HG03571 (cell line): ENCODE measurements around the gene ACOXL.
"Not testable (repeated sequence)": the region's sequence is repeated elsewhere in the genome, so short reads cannot be mapped to it uniquely, and the experiment has no call there.

Experiments used
- ATAC-seq: cut with Tn5 transposase; IDR thresholded peaks from one replicate; pipeline ENCODE4 v1.9.1; 2021; ENCODE audit not compliant: unreplicated experiment

Gene ACOXL

DNA sequence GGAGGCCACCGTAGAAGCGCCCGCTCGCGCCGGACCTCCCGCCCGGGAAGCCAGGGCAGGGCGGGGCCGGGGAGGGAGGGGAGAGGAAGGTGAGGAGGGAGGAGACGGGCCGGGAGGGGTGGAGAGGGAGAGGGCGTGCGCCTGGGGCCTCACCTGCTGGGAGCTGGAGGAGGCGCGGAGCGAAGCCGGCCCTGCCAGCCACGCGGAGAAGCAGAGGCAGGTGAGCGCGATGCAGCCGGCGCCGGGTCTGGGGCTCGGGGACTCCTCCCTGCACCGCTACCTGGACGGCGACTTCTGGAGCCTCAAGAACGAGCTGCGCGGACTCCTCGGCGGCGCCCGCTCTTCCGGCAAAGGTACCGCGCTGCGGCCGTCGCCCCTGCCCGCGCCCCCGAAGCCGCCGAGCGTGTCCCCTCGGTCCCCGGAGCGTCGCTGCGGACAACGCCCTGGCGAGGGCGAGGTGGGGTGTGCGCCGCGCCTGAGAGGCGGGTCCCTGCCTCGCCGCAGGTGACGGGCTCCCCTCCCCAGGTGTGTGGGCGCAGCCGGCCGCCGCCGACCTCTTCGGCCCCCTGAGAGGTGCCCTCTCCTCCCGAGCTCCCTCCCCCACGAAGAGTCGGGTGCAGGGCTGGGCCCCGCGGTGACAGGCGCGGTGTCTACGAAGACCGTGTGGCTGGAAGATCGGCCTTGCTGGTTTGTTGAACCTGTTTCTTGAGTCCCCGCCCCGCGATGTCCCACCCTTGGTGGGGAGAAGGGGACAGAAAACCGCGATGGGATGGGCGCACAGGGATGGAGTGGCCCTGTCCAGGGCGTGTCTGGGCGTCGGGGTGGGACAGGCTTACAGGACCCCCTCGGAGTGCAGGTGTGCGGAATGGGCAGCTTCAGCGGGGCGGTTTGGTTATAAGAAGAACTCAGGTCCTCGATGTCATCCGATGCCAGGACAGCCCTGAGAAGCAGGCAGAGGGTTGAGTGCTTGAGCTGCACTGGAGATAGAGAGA, at the start of gene ACOXL:
Gene ACOXL (plus strand): TSS at position 152 of the 992 bp plus-strand sequence. CDS start 35,817 bp downstream, outside the sequence.
- ATAC-seq = no peak

DNA sequence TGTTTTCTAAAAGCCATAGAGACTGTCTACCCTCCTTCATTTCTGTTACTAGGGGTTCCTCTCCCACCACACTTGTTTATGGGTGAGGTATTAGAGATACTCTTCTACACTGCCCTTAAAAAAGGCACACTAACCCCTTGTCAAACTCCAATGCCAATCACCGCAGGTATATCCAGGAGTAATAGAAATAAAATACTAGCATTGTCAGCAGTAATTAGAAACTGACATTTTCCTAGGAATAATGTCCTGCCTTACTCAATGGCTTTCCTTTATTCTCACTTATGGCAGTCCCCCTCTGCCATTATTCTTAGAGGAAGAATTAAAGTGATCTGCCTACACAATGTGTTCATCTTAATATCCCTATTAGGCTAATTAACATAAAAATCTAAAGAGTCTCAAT, 49.5 kb upstream of the ACOXL start:
- no peak for ATAC-seq

DNA sequence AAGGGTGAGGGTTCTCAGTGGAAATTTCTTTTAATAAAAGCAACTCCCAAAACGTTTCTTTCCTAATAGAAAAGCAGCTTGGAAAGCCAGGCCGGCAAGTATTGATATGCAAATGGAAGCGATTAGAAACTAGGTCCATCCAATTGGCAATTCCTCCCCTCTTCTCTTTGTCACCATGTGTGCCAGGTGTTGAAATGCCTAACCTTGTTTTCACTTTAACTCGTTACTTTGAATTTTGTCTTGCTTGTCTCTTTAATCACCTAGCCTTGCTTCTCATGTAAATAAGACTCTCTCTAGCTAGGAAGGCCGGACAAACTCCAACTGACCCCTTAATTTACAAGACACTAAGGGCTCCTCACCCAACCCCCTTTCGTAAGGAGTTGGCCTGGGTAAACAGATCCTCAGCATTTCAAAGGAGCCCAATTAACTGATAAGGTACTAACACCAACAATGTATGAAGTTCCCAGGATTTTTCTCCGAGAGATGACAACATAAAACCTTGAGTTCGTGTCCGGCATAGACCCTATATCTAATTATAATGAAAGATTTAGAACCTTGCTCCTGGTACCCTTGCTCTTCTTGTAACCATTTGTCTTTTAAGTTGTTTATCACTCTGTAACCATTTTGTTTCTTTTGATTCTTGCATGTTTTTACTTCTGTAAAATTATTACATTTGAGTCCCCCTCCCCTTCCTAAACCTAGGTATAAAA, 44.4 kb upstream of the ACOXL start:
- not testable (repeated sequence) for ATAC-seq

DNA sequence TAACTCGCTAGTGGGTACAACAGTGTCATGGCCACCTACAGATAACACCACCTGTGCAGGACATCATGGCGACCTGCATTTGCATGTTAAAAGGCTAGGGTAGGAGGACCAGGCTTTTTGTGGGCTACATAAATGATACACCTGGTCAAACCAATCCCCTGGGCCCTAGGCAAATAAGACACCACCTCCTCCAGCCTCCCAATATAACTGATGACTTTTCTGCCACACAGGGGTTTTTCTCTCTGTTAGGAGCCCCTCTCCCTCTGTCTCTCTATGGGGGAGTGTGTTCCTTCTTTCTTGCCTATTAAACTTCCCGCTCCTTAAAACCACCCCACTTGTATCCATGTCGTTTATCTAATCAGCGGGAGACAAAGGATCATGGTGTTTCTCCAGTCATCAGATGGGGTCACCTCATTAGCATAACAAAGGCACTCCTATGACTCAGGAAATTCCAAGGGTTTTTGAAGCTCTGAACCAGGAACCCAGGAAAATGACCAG, 43.7 kb upstream of the ACOXL start:
- ATAC-seq = no peak

DNA sequence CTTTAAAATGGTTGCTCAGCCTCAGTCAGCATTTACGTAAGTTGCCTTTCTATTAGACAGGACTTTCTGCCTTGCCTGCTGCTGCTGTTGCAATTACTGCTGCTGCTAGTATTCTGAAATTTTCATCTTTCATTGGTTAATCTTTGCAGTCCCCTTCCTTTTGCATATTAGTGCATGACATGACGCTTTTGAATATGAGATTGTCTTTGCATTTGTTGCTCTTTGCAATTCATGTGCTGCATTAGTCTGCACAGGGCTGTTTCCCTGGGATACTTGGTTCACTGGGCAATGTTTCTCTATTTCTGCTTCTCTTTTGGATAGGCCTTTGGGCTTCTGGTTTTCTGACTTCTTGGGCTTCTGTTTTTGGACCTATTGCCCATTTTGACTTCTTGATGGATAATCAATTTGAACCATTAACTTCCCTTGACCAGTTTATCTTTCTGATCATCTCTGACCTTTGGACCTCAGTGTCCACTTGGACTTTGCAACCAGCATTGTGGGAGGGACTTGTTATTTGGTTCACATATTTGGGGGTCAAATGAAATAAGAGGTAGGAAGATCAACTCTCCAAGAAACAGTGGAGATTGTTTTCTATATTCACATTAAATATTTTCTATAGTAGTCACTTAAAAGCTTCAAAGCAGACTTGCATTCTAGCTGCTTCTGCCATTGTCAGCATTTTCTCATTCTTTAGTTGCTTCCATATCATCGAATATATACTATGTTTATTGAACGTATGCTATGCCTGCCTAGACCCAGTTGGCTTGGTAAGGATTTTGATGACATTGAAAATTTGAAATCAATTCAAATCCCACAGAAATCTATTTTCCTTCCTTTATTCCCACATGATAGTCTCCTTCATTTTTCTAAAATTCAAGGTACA, 42.0 kb upstream of the ACOXL start:
- ATAC-seq = no peak

DNA sequence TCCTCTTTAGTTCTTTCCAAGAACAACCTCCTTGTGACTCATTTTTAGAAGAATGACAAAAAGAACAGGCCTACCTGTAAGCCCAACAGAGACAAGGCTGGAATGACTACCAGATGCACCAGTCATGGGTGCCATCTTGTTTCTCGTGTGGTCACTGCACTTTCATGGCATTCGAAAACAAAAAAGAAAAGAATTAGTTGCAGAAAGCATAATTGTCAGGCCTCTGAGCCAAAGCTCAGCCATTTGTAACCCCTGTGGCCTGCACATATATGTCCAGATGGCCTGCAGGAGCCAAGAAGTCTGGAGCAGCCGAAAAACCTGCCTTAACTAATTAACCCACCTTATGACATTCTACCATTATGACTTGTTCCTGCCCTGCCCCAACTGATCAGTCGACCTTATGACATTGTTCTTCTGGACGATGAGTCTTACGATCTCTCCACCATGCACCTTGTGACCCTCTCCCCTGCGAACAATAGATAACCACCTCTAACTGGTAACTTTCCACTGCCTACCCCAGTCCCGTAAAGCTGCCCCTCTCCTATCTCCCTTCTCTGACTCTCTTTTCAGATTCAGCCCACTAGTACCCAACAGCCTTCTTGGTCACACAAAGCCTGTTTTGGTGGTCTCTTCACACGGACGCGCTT, 40.6 kb upstream of the ACOXL start:
- no peak for ATAC-seq

DNA sequence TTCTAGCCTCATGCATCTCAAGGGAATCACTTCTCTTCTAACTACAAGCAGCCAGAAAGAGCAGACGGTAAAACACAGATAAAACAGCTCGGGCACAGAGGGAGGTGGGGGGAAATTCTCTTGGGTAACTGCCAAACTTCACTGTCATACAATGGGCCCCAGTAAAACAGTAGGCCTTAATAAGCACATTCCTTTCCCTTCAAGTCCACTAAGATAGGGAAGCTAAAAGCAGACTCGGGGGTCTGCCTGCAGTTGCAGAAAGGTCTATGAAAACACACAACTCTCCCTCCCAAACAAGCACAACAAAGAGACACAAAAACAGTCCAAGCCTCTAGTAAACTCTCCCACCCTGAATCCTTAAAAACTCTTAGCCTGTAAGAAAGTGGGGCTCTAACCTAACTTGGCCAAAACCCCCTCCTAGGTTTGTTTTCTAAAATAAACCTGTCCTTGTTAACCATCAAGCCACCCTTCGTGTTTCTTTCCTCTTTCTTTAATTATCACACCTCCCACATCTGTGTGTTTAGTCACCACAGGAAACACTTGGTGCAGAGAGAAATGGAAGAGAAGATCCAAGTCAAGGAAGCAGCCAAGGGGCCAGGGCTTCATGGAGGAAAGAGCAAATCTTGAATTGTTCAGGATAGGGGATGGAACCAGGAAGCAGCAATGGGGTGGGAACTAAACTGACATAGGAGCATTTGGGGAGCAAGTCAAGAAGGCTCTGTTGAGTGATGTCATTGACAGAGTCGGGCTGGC, 37.1 kb upstream of the ACOXL start:
- not testable (repeated sequence) for ATAC-seq

DNA sequence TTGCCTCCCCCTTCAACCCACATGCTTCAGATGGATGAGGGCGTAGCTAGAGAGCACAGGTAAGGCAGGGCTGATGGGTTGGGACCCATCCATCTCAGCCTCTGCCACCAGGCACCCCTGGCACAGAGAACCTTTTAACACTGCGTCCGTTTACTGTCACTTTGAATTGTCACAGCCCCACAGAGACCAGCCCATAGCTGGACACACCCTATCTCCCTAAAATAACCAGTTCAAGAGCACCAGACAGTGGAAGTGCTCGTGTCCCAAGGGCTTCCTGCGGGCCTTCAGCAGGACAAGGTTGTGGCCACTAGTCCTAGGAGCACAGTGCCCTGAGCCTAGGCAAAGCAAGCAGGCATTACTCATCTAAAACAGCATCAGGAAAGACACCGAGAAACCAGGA, 34.1 kb upstream of the ACOXL start:
- not testable (repeated sequence) for ATAC-seq

DNA sequence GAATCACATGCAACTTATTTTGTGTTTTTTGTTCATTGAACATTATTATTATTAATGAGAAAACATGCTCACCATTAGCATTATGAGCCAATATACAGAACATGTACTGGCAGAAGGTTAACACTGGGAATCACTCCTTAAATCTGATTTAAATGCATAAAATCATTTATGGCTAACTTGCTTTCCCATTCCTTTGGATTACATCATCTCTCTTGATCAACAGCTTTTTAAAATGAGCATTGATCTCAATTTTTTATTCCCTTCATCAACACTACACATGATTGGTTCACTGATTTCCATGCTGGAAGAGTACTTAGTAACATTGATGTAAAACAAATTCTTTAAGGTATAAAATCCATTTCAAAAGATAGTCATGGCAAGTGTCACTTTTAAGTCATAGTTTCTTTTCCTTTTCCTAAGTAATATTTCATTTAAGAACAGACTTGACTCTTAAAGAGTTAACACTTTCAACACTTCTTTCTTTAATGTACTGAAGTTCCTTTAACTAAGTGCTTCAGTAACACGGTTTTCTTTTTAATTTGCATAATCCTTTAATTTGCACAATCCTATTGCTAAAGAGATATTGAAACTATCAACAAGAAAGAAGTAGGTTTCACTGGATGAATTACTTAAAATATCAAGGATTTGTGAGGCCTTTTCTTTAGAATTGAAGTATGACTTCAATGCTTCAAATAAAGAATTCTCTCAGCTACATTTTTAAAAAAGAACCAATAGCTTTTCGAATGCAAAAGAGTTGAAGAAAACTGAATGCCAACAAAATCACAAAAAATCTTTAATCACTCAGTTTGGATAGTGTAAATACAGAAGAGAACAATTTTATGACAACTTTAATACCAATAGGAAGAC, 29.6 kb upstream of the ACOXL start:
- ATAC-seq = no peak

DNA sequence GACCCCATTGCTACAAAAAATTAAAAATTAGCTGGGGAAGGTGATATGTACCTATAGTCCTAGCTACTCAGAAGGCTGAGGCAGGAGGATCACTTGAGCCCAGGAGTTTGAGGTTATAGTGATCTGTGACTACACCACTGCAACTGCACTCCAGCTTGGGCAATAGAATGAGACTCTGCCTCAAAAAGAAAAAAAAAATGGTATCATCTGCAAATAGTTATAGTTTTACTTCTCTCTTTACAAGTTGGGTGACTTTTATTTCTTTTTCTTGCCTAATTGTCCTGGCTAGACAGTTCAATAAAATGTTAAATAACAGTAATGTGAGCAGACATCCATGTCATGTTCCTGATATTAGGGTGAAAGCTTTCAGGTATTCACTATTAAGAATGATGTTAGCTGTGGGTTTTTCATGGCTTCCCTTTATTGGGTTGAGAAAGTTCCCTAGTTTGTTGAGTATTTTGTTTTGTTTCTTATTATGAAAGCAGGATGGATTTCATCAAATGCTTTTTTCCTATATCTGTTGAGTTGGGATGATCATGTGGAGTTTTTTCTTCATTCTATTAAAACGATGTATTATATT, 24.9 kb upstream of the ACOXL start:
- no peak for ATAC-seq

DNA sequence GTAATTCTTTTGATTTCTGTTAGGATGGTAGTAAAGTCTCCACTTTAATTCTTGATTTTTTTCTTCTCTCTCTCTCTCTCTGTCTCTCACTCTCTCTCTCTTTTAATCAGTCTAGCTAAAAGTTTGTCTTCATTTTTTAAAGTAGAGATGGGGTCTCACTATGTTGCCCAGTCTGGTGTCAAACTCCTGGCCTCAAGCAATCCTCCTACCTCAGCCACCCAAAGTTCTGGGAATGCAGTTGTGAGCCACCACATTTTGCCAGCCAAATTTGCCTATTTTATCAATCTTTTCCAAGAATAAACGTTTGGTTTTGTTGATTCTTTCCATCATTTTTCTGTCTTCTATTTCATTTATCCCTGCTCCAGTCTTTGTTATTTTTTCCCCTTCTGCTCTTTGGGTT, 23.9 kb upstream of the ACOXL start:
- no peak for ATAC-seq

DNA sequence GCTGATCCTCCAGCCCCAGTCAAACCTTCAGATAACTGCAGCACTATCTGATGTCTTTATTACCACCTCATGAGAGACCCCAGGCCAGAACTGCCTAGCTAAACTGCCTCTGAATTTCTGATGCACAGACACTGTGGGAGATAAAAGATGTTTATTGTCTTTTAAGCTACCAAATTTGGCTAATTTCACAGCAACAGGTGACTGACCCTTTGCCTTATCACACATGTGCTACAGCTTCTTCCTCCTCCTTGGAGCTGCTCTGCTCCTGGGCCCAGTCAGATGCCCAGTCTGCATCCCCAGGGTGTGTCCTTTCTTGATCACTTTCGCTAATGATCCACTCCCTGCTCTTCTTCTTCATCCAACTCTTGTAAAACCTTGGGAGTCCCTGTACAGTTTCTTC, 19.6 kb upstream of the ACOXL start:
- no peak for ATAC-seq

DNA sequence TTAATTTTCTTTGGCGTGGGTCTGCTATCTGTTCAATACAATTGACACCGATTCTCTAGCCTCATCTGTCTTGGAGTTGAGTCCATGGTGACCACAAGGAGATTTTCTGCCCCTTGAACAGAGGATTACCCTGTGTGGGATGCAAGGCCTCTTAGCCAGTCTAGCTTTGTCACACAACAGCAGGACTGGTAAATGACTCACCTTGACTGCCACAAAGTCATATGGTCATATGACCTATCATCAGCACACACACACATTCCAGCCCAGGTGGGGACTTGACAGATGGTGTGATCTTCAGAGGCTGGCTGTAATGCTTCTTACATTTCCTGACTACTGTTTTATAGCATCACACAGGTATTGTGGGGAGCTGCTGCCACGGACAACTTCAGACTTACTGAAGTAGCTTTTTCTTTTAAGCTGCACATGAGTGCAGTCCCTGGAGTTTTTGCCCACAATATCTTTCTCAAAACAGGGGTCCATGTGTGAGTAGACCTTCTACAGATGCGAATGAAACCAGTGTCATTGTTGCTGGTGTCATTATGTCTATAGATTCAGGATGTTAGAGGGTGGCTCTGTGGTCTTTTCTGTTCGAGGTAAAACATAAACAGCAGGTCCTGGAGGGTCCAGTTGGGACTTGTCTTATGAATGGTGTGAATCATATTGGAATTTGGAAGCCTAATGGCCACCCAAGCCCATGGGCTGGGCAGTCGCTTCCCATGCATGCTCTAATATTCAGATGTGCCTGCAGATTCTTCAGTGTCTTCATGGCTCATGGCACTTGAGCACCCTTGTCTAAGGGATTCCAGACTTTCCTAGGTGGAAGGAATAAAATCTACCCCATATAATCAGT, 18.6 kb upstream of the ACOXL start:
- no peak for ATAC-seq

DNA sequence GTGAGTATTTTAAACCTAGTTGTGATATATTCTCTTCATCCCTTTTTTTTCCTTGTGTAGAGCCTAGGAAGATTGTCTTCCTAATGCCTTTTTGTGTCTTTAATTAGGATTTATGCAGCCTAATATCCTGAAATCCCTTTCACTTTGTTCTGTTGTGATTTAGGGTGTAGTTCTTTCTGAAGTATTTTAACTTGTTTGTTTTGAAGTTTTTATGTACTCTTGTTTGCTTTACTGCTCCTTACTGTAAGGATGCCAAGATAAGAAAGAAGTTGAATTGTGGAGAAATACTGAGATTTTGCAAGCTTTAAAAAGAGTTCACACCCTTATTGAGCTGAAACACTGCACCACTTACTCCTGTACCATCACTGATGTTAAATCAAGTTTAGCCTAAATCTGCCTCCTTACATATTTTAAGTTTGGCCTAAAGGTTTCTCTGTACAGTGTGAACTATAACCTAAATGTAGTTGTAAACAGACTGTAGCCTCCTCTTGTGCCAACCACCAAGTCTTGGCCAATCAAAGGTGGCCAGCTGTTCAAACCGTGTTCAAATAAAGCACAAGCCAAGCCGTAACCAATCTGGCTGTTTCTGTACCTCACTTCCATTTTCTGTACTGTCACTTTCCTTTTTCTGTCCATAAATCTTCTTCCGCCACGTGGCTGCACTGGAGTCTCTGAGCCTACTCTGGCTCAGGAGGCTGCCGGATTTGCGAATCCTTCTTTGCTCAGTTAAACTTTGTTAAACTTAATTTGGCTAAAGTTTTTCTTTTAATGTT, 17.7 kb upstream of the ACOXL start:
- no peak for ATAC-seq

DNA sequence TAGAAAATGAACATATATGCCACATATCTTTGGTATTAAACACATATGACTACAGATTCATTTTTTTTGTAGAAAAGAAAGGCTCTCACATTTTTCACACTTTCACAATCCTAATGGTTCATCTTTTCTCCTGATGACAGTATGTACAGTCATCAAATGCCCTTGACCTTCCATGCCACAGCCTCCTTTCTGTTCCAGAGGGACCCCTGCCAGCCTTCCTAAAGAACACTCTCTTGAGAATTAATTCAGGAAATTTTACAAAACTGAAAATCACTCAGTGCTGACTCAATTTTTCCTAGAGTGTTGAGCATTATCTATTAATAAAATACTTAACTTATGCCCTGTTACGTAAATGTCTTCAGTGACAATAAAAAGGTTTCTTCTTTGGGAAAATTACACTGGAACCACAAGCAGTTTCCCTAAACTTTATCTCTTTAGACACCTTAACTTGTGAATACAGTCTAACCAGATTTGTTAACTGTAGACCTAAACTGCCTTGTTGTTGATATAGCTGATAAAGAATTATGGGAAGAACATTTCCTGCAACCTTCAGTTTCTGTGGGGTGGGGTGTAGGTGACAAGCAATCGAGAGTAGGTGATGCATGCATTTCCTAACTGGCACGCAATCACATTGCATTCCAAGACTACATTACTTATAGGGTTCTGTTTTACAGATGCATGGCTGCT, 15.3 kb upstream of the ACOXL start:
- ATAC-seq = no peak

DNA sequence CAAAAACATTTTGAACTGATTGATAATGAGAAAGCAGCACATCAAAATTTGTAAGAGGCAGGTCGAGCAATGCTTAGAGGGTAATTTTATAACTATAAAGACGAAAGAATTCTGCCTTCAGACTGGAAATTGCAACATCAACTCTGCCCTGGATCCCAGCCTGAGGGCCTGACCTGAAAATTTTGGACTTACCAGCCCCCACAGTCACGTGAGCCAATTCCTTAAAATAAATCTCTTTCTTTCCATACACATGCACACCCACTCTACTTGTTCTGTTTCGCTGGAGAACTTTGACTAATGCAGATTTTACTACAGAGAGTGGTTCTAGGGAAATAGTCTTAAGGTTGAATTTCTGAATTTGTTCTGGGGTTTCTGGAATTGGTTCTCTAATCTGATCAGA, 14.6 kb upstream of the ACOXL start:
- ATAC-seq = no peak
